Neuron (in vitro differentiated cells): ENCODE measurements around the gene DLL1.

ENCODE experiments used
- H2AFZ ChIP-seq: one replicate; pipeline ENCODE4 v1.6.1; 2013; ENCODE audit warnings: low read depth, mild to moderate bottlenecking, inconsistent platforms, low read length, moderate library complexity
- H3K27me3 ChIP-seq: one replicate; pipeline ENCODE4 v1.6.1; 2013; ENCODE audit warnings: low read length; ENCODE audit not compliant: insufficient read depth
- H3K36me3 ChIP-seq: one replicate; pipeline ENCODE4 v1.6.1; 2013; ENCODE audit warnings: low read length; ENCODE audit not compliant: insufficient read depth
- H3K4me1 ChIP-seq: one replicate; pipeline ENCODE4 v1.6.1; 2013; ENCODE audit warnings: low read length; ENCODE audit not compliant: insufficient read depth
- H3K4me3 ChIP-seq: 2 replicates; pipeline ENCODE4 v1.5.1; 2013; ENCODE audit warnings: mild to moderate bottlenecking, low read length, moderate library complexity
- H3K9me3 ChIP-seq: one replicate; pipeline ENCODE4 v1.6.1; 2013; ENCODE audit warnings: low read length

DLL1 gene

GRCh38 chr6:170274713-170275560, 15.9 kb downstream of the DLL1 start:
- no peaks in the 10 kb centered on the region for H3K36me3 ChIP-seq
- no peak overlapping the region for H2AFZ ChIP-seq
- peaks cover 4% of the 10 kb centered on the region for H3K4me1 ChIP-seq
- no peak overlapping the region for H3K4me3 ChIP-seq
- H3K27me3 ChIP-seq = no peaks in the 10 kb centered on the region
- peaks cover 2% of the 10 kb centered on the region for H3K9me3 ChIP-seq

GRCh38 chr6:170273681-170274080, 17.2 kb downstream of the DLL1 start:
- Histone ChIP-seq H2AFZ (no peak overlapping the region), H3K4me3 (no peak overlapping the region), H3K9me3 (peaks cover 2% of the 10 kb centered on the region), H3K27me3 (no peaks in the 10 kb centered on the region), H3K4me1 (peaks cover 11% of the 10 kb centered on the region), H3K36me3 (no peaks in the 10 kb centered on the region)

- Histone ChIP-seq H3K4me3 (no peak overlapping the region), H3K9me3 (peaks cover 2% of the 10 kb centered on the region), H2AFZ (no peak overlapping the region), H3K36me3 (no peaks in the 10 kb centered on the region), H3K4me1 (peaks cover 11% of the 10 kb centered on the region), H3K27me3 (no peaks in the 10 kb centered on the region)
These were observed 17.7 kb downstream of the DLL1 start for GRCh38 chr6:170273191-170273590.

GRCh38 chr6:170272341-170273065, 18.4 kb downstream of the DLL1 start:
- H3K4me1 ChIP-seq = peaks cover 11% of the 10 kb centered on the region
- no peak overlapping the region for H3K4me3 ChIP-seq
- H3K27me3 ChIP-seq = no peaks in the 10 kb centered on the region
- H2AFZ ChIP-seq = no peak overlapping the region
- H3K36me3 ChIP-seq = no peaks in the 10 kb centered on the region
- H3K9me3 ChIP-seq = peaks cover 2% of the 10 kb centered on the region

GRCh38 chr6:170271771-170272314, 19.0 kb downstream of the DLL1 start:
- H3K4me3 ChIP-seq = no peak overlapping the region
- peaks cover 11% of the 10 kb centered on the region for H3K4me1 ChIP-seq
- no peaks in the 10 kb centered on the region for H3K27me3 ChIP-seq
- H3K36me3 ChIP-seq = no peaks in the 10 kb centered on the region
- H3K9me3 ChIP-seq = peaks cover 2% of the 10 kb centered on the region
- H2AFZ ChIP-seq = no peak overlapping the region

- Histone ChIP-seq H3K4me3 (no peak overlapping the region), H2AFZ (no peak overlapping the region), H3K27me3 (no peaks in the 10 kb centered on the region), H3K9me3 (peaks cover 2% of the 10 kb centered on the region), H3K36me3 (no peaks in the 10 kb centered on the region), H3K4me1 (peaks cover 15% of the 10 kb centered on the region)
These were observed 19.8 kb downstream of the DLL1 start for GRCh38 chr6:170270984-170271593.

- Histone ChIP-seq H3K27me3 (no peaks in the 10 kb centered on the region), H3K4me3 (no peak overlapping the region)
These were observed 20.9 kb downstream of the DLL1 start for GRCh38 chr6:170269846-170270541.

GRCh38 chr6:170269151-170269845, 21.6 kb downstream of the DLL1 start:
- H3K9me3 ChIP-seq = no peaks in the 10 kb centered on the region
- no peak overlapping the region for H3K4me3 ChIP-seq
- H3K27me3 ChIP-seq = no peaks in the 10 kb centered on the region
- H3K4me1 ChIP-seq = peaks cover 22% of the 10 kb centered on the region
- H3K36me3 ChIP-seq = no peaks in the 10 kb centered on the region
- no peak overlapping the region for H2AFZ ChIP-seq

More at GRCh38 chr6:170269846-170270541, 20.9 kb downstream of the DLL1 start:
- peaks cover 22% of the 10 kb centered on the region for H3K4me1 ChIP-seq
- H3K36me3 ChIP-seq = no peaks in the 10 kb centered on the region
- H2AFZ ChIP-seq = no peak overlapping the region
- no peaks in the 10 kb centered on the region for H3K9me3 ChIP-seq

- H2AFZ ChIP-seq = no peak overlapping the region
- peaks cover 22% of the 10 kb centered on the region for H3K4me1 ChIP-seq
- H3K4me3 ChIP-seq = no peak overlapping the region
- no peaks in the 10 kb centered on the region for H3K27me3 ChIP-seq
- no peaks in the 10 kb centered on the region for H3K9me3 ChIP-seq
- H3K36me3 ChIP-seq = no peaks in the 10 kb centered on the region
These were observed 22.4 kb downstream of the DLL1 start for GRCh38 chr6:170268216-170269129.

GRCh38 chr6:170267688-170268087, 23.2 kb downstream of the DLL1 start:
- Histone ChIP-seq H3K9me3 (no peaks in the 10 kb centered on the region), H3K27me3 (no peaks in the 10 kb centered on the region), H2AFZ (no peak overlapping the region), H3K4me1 (peaks cover 22% of the 10 kb centered on the region), H3K36me3 (no peaks in the 10 kb centered on the region), H3K4me3 (no peak overlapping the region)

GRCh38 chr6:170266061-170266825, 24.6 kb downstream of the DLL1 start:
- Histone ChIP-seq H3K4me1 (peaks cover 22% of the 10 kb centered on the region), H3K36me3 (no peaks in the 10 kb centered on the region), H3K27me3 (no peaks in the 10 kb centered on the region), H3K9me3 (no peaks in the 10 kb centered on the region), H3K4me3 (no peak overlapping the region), H2AFZ (no peak overlapping the region)
